ENCODE results near the gene CHST8.

The CHST8 gene

GRCh38 chr19:33715462-33715861, 93.7 kb downstream of the CHST8 start:
- no peak for DNase-seq (ENCODE audit: low read depth)

DNA sequence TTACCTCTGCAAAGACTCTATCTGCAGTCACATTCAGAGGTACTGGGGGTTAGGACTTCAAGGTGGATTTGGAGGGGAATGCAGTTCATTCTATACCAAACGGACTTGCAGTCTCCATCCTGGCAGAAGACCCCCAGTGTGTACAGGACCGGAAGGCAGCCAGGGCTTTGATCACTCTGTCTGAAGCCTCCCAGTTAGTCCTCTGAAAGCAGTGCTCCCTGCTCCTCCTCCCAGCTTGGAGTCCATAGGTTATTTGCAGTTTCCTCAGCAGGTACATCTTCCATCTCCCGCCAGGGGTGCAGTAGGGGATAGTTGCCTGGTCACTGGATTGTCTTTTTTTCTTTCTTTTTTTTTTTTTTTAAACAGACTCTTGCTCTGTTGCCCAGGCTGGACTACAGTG, 96.1 kb downstream of the CHST8 start:
- no peak for DNase-seq (ENCODE audit: low read depth)

GRCh38 chr19:33718651-33719254, 97.0 kb downstream of the CHST8 start:
- DNase-seq (ENCODE audit: low read depth): no peak

DNA sequence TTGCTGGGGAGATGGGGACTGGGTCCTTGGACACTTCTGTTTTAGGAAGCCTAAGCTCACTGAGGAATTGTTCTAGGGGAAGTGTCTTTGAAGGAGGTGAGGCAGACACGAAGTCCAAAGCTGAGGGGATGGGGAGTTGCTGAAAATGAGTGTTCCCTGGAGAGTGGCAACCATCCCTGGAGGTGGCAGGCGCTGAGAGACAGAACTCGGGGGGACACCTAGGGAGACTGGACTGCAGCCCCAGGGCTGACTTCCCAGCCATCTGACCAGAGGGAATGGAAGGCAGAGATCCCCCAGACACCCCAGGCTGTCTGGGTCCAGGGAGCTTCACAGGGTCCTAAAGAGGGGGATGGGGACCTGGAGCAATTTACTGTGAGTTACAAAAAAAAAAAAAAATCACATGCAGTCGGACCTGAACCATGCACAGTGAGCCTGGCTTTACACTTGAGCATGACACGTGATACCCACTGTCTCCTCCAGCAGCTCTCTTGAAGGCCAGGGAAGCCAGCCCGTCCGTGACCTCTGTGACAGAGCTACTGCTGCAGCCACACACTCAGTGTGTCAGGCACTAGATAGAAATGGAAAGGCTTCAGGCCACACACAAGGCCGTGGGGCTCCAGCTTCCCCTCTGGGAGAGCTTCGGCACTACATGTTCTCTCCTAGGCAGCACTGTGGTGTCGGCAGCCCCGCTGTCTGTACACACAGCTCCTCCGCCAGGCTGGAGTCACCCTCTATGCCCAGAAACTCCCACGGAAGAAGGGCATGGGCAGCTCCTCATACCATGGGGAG, 97.8 kb downstream of the CHST8 start:
- DNase-seq (ENCODE audit: low read depth): no peak

DNA sequence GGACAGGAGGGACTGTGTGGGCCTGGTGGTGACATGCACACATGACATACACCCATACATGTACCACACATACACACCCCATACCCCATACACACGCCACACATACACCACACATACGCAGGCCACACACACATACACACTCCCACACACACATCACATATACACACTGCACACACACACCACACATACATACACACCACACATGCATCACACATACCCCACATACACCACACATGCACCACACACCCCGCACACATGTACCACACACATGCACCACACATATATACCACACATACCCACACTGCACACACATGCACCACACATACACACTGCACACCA, 98.4 kb downstream of the CHST8 start:
- DNase-seq (ENCODE audit: low read depth): no peak

GRCh38 chr19:33720691-33721682, 99.2 kb downstream of the CHST8 start:
- DNase-seq (ENCODE audit: low read depth): no peak

- no peak for DNase-seq (ENCODE audit: low read depth)
These were observed 100.1 kb downstream of the CHST8 start for GRCh38 chr19:33721735-33722297.

- no peak for DNase-seq (ENCODE audit: low read depth)
These were observed 100.9 kb downstream of the CHST8 start for GRCh38 chr19:33722456-33723239.

DNA sequence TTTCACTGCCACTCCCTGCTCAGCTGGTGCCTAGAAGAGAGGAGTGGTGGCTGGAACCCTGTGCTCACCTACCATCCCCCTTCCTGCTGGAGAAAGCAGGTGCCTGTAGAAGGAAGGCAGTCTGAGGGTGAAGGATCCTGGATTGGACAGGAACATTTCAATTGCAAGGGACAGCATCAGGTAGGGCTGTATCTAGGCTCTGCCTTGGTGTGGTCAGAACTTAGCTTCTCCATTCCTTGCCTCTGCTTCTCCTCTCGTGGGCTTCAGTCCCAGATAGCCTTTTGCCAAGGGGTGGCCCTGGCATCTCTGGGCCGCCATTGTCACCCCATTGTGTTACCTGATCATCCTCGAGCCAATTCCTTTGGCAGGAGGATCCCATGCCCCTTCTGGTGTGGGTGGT, 101.8 kb downstream of the CHST8 start:
- DNase-seq (ENCODE audit: low read depth): no peak

DNA sequence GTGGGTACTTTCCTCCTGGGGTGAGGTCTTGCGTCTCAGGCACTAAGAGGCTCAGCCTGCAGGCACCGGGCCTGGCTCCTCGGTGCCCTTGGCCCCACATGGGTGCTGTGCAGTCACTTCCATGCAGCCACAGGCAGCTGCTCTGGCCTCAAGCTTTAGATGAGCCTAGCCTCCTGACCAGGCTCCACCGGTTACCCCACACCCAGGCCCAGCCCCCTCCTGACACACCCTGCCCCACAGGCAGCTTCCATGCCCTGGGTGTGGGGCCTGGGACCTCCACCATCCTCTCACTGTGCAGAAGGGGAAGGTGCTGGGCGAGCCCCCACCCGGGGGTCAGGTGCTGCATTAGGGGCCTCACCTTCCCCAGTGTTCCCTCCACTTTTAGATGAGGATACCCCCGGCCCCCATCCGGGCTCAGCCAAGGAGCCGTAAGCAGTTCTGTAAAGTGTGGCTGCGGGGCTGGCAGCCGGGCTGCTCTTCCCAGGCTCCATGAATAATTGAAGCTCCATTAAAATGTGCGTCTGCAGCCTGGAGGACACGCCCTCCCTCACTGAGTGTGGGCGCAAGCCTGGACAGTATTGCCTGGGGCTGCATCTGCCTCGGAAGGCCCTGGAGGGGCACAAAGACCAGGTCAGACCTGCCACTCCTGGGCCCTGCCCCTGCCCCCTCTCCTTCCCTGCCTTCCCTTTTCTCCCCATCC, 102.4 kb downstream of the CHST8 start:
- DNase-seq (ENCODE audit: low read depth): no peak

- DNase-seq (ENCODE audit: low read depth): no peak
These were observed 102.9 kb downstream of the CHST8 start for GRCh38 chr19:33724721-33725060.

DNA sequence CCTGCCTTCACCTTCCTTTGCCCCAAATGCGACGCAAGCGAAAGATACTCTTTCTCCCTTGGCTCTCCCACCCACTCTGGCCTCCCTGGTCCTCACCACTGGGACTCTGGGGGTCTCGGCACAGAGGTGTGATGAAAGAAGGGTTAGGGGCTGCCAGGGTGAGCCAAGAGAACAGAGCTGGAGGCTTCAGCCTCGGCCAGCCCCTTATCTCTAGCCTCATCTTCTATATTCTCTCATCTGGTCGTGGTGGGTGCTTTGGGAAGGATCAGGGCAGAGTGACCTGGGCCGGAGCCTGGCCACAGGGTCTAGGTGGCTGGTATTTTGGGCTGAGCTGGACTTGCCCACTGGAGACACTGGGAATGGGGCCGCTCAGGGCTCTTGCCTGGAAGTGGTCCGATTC, 103.8 kb downstream of the CHST8 start:
- DNase-seq (ENCODE audit: low read depth): no peak

DNA sequence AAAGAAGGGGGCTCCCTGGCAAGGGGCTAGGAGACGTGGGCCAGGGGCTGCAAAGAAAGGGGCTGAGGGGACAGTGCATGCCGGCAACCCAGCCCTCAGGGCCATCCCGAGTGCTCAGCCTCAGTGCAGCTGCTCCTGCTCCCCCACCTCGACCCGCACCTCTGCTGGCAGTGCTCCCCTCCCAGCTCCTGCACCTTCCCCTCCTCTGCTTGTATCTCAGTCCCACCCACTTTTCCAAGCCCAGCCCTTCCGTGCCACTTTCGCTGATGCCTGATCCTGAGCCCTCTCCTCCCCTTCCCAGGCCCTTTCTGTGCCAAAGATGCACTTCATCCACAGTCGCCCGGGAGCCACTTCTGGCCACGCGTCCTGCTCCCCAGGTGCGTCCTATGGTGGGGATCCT, 105.0 kb downstream of the CHST8 start:
- no peak for DNase-seq (ENCODE audit: low read depth)

DNA sequence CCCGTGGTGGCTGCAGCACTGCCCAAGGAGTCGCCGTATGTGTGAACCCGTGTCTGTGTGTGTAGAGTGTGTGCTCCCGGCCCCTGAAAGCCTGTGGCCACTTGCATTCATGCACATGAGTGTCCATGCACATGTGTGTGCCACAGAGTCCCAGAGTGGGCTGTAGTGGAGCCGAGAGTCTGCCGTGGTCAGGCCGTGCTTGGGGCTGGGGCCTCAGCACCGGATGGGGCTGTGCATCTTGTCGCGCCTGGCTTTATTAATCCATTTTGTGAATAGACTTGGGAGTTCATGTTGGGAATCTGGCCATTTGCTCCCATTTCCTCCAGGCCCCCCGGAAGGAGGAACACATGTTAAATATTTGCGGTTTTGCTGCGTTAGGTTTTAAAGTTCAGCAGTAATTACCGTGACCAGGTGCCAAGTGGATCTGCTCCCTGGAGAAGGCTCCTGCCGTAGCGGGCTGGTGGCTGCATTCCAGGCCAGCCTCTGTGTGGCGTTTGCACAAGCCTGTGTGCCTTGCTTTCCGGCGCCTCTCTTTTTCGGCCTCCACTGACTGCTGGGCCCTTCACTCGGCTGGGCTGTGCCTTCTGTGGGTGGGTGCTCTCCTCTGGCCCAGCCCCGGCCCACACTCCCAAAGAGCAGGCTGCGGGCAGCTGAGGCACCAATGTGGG, 105.7 kb downstream of the CHST8 start:
- no peak for DNase-seq (ENCODE audit: low read depth)

GRCh38 chr19:33728141-33728540, 106.4 kb downstream of the CHST8 start:
- DNase-seq (ENCODE audit: low read depth): no peak

DNA sequence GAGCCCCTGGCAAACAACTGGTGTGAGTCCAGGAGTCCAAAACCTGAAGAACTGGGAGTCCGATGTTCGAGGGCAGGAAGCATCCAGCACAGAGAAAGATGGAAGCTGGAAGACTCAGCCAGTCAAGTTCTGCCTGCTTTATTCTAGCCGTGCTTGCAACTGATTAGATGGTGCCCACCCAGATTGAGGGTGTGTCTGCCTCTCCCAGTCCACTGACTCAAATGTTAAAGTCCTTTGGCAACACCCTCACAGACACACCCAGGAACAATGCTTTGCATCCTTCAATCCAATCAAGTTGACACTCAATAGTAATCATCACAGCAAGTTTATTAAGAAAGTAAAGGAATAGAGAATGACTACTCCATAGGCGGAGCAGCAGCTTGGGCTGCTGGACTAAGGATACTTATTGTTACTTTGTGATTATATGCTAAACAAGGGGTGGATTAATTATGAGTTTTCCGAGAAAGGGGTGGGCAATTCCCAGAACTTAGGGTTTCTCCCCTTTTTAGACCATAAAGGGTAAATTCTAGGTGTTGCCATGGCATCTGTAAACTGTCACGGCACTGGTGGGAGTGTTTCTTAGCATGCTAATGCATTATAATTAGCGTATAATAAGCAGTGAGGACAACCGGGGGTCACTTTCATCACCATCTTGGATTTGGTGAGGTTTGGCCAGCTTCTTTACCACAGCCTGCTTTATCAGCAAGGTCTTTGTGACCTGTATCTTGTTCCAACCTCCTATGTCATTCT, 109.3 kb downstream of the CHST8 start:
- DNase-seq (ENCODE audit: low read depth): no peak

DNA sequence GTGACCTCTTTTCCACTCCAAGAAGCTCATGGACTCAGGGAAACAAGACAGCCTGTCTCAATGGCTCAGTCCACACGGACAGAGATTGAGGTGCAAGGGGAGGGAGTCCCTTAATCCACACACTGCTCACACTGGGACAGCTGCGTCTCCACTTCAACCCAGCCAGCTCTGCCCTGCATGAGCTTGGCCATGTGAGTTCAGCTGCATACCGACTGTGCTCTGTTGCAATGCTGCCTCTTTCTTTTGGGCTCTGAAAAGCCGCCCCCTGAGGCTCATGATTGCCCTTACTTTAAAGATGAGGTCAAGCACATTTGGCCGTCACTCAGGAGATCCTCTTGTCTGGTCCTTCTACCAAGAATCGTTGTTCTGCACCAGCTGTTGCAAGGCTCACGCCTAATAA, 110.1 kb downstream of the CHST8 start:
- no peak for DNase-seq (ENCODE audit: low read depth)

- DNase-seq (ENCODE audit: low read depth): no peak
These were observed 113.2 kb downstream of the CHST8 start for GRCh38 chr19:33734913-33735312.

DNA sequence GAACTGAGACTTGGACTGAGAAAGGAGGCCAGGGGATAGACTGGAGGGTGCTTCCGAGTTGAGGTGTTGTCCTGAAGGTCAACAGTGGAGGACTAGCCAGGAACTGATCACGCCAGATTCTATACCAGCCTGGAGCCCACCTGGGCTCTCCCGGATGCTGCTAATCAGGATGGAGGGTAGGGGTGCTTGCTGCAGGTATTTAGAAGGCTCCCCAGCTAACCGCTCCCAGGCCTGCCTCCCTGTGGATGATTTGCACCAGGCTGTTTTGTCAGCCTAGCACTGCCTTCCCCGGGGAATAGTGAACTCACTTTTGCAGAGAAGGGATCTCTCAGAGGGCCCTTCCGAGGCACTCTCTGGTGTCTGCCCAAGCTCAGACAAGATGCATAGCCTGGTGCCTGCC, 114.4 kb downstream of the CHST8 start:
- no peak for DNase-seq (ENCODE audit: low read depth)

DNA sequence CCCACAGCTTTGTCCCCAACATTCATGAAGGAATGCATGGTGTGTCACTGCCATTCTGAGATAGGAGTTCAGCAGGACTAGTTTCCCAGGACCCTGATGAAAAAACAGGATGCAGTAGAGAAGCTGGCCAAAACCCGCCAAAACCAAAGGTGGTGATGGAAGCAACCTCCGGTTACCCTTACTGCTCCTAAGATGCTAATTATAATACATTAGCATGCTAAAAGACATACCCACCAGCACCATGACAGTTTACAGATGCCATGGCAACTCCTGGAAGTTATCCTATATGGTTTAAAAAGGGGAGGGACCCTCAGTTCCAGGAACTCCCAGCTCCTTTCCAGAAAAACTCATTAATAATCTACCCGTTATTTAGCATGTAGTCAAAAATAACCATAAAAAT, 115.0 kb downstream of the CHST8 start:
- no peak for DNase-seq (ENCODE audit: low read depth)
